ENCODE data around the gene TPH1.

- no peak for TF ChIP-seq CTCF (IDR thresholded peaks at IDR 0.05)
- TF ChIP-seq POLR2A (IDR thresholded peaks at IDR 0.05): no peak
These were observed 32.8 kb upstream of the TPH1 start for GRCh38 chr11:18078909-18079308.

Data from Peyer's patch (tissue), 4 donors.